Eye (tissue), 1 donor: Measurements from ENCODE around the gene UNC5B.

Source experiments
- DNase-seq: peaks from one replicate; pipeline ENCODE4 v3.0.0-alpha.2; 2015

UNC5B gene

GRCh38 chr10:71212318-71213126 lies at the start of gene UNC5B:
TSS of gene UNC5B (plus strand) at chr10:71212570. CDS start at chr10:71212986, 416 bp downstream.
- peak; percentile 97 for DNase-seq

DNA sequence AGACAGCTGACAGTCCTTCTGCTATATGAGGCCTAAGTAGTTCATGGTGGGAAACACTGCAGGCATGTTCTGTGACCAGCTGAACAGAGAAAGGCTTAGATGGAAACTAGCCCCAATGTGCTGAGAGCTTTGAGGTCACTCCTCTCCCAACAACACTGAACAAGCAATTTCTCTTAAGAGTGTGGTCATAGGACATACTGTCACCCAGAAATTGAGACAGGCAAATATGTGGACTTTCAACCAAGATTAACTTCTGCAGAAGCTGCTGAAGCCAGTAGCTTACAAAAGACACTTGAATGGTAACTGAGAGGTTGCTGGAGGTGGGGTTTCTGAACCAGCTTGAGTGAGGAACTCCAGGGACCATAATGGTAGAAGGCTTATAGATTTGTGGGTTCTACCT lies 38.9 kb upstream of the UNC5B start:
- no peak for DNase-seq

- peak; percentile 17 for DNase-seq
Measured at GRCh38 chr10:71176661-71177060, 35.7 kb upstream of the UNC5B start.

DNA sequence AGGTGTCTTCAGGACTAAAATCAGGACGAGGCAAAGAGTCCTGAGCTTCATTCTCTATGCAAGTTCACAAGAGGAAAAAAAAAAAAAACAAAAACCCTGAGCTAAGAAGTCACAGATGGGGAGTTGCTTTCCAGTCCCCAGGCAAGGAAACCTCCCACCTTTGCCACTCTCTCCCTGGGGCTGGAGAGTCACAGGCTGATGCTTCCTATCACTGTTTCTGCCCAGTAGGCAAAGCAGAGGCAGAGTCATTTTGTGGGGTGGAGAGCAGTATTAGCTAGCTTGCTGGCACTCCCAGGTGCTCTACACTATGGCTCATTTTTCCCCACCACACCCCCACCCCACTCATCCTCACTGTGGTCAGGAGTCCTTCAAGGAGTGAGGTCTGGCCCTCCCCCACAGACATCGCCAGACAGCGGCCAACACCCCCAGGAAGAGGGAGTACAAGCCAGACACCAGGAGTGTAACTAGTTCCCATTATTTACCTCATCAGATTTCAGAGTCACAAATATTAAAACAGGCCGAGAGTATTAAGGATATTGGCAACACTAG lies 34.6 kb upstream of the UNC5B start:
- no peak for DNase-seq

GRCh38 chr10:71178880-71179279 lies 33.5 kb upstream of the UNC5B start:
- no peak for DNase-seq

GRCh38 chr10:71179382-71179781 lies 33.0 kb upstream of the UNC5B start:
- DNase-seq = no peak

- DNase-seq = no peak
Measured at GRCh38 chr10:71184421-71184820, 27.9 kb upstream of the UNC5B start.

- no peak for DNase-seq
Measured at GRCh38 chr10:71185209-71185608, 27.2 kb upstream of the UNC5B start.

- DNase-seq = no peak
Measured at GRCh38 chr10:71187197-71187596, 25.2 kb upstream of the UNC5B start.

- no peak for DNase-seq
Measured at GRCh38 chr10:71187600-71187999, 24.8 kb upstream of the UNC5B start.

DNA sequence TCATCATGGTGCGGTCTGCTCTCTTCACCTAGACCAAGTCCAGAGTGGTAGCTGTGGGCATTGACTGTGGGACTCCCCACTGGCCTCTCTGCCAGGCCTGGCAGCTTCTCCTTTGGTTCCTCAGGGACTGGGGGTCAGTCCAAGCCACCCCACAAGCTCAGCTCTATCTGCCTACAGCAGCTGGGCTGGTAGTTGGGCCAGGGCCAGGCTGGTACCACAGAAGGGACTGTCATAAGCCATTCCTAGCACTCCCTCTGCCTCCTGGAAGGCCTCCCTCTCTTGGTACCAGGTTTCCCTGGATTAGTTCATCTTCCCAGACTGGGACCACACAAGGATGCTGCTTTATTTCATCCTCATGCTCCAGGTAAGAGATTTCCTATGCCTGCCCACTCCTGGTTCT lies 24.2 kb upstream of the UNC5B start:
- DNase-seq = no peak

DNA sequence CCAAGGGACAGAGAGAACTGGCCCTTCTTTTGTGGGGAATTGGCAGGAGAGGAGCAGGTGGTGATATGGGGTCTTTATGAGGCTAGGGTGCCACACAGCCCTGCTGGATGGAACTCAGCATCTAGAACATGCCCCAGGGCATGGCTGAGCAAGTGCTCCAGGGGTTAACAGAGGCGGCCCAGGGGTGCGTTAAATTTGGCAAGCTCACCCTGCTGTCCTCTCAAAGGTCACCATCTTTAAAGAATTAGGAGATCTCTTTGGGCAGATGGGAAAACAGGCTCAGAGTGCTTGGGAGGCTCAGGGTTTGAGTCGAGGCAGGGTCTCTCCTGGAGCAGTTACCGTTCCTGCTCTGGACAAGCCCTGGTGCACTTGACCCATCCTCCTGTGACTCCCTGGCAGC lies 21.4 kb upstream of the UNC5B start:
- no peak for DNase-seq

- no peak for DNase-seq
Measured at GRCh38 chr10:71191551-71192076, 20.8 kb upstream of the UNC5B start.

DNA sequence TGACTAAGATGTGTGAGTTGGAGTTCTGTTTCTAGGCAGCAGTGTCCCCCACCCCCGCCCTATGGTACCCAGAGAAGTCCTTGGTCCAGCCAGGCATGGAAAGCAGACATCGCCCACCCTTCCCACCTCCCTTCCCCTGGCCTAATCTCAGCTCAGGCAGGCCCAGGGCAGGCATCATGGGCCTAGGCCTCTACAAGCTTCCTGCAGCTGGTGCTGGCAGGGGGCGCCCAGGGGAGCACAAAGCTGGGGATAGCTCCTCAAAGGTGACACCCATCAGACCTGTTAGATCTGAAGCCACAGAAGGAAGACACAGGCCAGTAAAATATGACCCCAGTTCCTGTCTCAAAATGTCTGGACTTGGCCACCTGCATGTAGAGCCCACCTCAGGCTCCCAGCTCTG lies 18.9 kb upstream of the UNC5B start:
- DNase-seq = no peak

DNA sequence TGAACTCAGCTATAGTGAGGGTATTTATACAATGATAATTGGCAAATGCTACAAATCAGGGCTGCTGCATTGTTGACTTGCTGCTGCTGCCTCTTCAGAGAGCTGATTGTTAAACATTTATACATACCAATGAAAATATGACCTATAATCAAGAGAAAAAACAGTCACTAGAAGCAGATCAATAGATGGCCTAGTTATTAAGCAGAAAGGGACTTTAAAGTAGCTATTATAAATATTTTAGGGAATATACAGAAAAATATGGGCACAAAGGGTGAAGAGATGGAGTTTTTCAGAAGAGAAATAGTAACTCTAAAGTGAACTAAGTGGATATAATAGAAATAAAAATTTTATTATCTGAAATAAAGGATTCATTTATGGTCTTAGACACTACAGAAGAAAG lies 14.4 kb upstream of the UNC5B start:
- no peak for DNase-seq

DNA sequence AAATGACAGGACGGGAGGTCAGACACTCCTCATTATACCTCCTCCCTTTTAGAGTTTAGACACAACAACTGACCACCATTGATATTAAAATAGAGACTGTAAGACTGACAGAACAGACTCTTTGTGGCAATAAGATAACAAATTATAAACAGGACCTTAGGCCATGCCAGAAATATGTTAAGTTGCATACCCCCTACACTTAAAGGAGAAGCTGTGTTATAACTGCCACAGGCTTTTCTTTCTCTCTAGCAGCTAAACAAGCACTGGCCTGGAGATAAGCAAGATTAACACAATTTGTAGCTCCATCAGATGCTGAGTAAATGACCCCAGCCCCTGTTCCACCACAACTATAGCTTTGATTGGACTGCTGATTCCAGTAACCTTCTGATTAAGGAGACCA lies 10.5 kb upstream of the UNC5B start:
- no peak for DNase-seq

GRCh38 chr10:71202314-71202713 lies 10.1 kb upstream of the UNC5B start:
- DNase-seq = no peak

DNA sequence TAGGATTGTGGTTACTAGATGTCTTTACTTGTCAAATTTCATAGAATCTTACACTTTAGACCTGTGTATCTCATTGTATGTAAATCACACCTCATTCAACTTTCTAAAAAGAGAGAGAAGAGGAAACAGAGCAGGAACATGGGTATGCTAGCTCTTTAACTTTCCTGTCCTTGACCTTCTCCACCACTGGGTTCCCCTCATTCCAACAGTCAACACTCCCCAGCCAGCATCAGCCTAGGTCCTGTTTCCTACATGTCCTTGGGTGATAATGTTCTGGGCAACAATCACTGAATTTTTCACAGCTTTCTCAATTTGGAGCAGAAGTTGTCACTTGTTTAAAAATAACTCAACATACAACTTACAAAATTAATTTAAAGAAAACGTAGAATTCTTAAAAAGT lies 9.2 kb upstream of the UNC5B start:
- DNase-seq = no peak

- DNase-seq = no peak
Measured at GRCh38 chr10:71203716-71204115, 8.7 kb upstream of the UNC5B start.

DNA sequence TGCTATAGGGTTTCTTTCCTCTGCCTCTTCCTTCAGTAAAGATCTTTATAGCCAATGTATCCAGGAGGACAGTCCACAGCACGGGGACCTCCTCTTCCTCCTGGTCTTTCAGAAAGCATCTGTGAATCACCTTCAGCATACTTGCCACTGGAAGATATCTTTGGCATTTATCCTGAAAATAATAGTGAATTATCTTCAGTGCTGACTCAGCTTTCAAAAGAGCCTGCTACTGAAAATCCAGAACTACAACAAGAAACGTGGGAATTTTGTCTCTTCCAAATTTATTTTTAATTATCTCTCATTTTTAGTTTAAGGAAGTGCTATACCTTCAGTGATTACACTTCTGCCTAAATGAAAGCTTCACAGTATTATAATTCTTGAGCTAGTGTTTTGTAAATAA lies 7.6 kb upstream of the UNC5B start:
- DNase-seq = no peak

- DNase-seq = no peak
Measured at GRCh38 chr10:71205468-71205867, 6.9 kb upstream of the UNC5B start.

DNA sequence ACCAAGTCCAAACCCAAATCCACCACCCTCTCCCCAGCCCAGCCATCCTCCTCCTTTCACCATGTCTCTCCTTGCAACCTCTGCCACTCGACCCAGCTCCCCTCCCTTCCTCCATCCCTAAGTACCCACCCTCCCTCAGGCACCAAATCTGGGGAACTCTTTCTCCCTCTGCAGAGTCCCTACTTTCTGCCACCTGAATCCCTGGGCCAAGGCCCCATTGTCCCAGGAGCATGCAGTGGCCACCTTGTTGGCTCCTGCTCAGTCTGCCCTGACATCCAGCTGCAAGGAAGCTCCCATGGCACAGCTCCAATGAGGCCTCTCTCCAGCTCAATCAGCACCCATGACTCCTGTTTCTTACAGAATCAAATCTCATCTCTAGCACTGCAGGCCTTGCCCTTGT lies 5.5 kb upstream of the UNC5B start:
- no peak for DNase-seq

DNA sequence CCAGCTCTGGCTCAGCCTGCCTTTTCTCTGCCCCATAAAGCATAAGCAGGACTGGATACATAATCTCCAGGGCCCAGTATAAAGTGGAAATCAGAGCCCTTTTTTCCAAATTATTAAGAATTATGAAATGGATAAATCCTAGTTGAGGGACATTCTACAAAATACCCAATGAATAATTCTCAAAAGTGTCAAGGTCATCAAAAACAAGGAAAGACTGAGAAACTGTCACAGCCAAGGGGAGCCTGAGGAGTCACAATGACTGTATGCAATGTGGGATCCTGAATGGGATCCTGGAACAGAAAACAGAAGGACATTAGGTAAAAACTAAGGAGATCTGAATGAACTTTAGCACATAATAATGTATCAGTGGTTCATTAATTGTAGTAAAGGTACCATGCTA lies 4.8 kb upstream of the UNC5B start:
- DNase-seq = no peak

- no peak for DNase-seq
Measured at GRCh38 chr10:71209352-71209715, 3.0 kb upstream of the UNC5B start.
